ENCODE data around the gene ERGIC3.

- TF ChIP-seq GATA2 (IDR thresholded peaks at IDR 0.05; ENCODE audit: low read depth, low read length) (no peak), GATA3 (IDR thresholded peaks at IDR 0.05; ENCODE audit: low read depth, low read length) (no peak)
Measured at GRCh38 chr20:35552914-35553313, 11.0 kb downstream of the ERGIC3 start.

Data from SH-SY5Y (cell line).